Inflammatory macrophage treated with lipopolysaccharide for 1 hour (primary cell): ENCODE measurements around the gene FSTL1.

ENCODE experiments used
- DNase-seq, 2 donors: peaks; one replicate each; pipeline ENCODE4 v3.0.0-alpha.2; 2020 to 2022

The FSTL1 gene

DNA sequence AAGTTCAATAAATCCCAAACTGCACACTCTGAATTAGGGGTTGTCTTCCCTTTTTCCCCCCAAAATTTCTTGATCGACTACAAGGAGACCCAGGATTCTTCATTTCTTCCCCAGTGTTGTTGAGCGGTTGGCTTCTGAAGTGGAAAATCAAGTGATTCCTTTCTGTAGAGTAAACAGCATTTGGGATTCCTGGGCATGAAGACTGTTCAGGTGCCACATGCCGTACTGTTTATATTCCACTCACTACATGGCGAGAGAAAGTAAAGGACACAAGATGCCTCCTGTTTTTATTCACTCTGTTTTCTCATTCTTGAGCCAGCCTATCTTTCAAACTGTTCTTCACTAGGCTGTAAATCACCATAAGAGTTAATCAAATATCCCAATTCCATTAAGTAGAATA, 12.6 kb downstream of the FSTL1 start:
- DNase-seq = no peak

- DNase-seq = no peak
These were observed 13.2 kb downstream of the FSTL1 start for GRCh38 chr3:120437559-120437958.

GRCh38 chr3:120436523-120437050, 14.2 kb downstream of the FSTL1 start:
- no peak for DNase-seq

DNA sequence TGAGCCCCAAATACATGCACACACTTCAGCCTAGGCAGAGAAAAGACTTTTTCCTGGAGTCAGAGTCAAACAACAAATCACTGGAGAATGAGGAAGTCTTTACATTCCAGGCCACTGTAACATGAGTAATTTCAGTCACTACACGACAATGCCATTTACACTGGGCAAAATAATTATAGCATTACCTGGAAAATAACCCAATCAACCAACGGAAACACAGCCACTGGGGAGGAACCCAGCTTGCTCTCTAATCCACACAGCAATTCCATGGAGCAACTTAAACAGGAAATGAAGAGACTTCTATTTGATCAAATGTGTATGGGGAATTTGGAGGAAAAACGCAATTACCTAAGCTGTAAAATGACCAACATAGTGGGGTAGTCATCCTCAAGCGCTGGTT, 15.2 kb downstream of the FSTL1 start:
- DNase-seq = no peak

- no peak for DNase-seq
These were observed 17.0 kb downstream of the FSTL1 start for GRCh38 chr3:120433662-120434331.

DNA sequence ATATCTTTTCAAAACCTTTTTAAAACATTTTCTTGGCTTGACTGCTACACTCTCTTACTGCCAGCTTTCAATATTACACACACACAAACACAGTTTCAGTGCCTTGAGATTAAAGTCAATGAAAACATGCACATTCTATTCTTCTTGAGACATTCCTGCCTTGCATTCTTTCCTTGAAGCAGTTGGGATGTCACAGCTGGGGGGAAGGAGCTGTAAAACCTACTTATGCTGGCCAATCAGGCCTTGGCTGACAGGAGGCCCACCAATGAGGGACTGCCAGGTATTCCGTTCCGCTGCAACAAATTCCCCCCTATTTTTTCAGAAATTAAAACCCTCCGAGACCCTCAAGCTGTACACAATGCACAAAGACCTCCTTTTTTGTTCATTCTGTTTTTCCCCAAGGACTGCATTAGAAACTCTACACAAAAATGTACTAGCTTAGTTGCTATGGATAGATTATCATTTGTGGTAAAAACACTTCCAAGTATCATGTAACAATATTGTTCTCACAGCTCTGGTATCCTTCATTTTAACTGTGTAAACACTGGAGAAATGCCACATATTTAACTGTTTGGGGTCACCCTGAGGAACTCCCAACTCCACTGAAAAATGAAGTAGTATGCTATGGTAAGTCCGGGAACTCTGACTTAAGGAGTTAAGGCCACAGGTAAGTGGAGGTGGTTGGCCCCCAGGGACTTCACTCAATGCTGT, 18.5 kb downstream of the FSTL1 start:
- DNase-seq = no peak

GRCh38 chr3:120429921-120430361, 20.9 kb downstream of the FSTL1 start:
- no peak for DNase-seq

GRCh38 chr3:120428924-120429323, 21.9 kb downstream of the FSTL1 start:
- no peak for DNase-seq

DNA sequence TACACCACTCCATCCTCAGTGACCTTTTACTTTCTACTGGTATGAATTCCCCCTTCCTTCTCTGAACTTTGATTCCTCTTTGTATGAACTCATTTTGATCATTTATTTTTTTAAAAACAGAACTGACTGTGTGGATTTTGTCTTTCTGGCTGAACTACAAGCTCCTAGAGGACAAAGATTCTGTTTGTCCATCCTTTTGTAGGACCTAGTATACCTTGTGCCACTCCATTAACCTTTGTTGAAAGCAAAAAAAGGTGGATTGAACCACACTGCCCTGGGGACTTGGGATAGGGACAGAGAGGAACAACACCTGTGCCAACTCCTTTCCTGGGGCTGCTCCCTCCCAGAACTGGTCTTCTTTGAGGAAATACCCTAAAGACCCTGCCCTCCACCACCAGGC, 23.6 kb downstream of the FSTL1 start:
- no peak for DNase-seq

DNA sequence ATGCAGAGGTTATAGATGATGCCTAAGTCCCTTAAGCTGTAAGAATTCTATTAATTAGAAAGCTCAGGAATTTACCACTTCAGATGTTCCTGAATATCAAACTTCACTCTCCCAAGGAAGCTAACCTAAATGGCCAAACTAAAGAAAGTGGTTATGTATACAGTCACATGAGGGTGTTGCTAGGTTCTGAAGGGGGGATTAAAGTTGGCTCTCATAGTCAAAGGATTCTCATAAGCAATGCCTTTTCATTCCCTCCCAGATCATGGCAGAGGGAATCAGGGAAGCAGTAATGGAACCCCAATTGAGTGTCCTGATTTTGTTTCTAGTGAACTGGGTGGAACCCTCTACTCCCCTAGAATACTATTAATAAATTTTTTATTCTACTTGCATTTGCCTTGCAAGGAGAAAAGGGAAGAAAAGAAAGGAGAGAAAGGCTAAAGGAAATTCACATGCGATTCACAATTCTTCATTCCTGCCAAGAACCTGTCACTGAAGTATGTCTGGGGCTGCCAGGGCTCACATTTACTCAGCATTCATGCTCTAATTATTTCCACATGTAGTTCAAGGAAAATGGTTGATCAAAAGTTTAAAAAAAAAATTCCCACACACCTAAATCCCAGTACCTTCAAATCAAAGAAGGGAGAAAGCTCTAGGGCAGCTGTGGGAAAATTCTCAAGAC, 25.1 kb downstream of the FSTL1 start:
- DNase-seq = no peak

DNA sequence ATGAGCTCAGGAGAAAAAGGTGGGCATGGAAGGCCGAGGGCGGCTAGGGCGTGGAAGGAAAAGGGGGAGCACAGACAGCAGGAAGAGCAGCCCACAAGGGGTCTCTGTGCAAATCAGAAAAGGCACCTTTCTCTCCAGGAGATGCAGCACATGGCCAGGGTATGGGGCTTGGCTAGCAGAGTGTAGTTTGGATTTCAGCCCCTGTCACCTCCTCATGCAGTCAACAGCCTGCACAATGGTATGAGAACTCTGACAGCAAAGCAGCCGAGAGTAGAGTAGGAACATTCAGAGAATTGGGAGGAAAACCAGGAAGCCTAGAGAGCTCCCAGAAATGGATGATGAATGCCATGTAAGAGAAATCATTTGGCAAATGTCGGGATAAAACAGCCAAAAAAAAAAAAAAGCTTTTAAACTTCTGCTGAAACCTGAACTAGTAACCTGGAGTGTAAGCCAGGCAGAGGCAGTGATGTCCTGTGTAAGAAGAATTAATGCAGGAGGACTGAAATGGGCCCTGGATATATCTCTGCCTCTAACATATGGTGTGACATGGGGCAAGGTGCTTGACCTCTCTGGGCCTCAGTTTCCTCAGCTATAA, 25.7 kb downstream of the FSTL1 start:
- DNase-seq = no peak

DNA sequence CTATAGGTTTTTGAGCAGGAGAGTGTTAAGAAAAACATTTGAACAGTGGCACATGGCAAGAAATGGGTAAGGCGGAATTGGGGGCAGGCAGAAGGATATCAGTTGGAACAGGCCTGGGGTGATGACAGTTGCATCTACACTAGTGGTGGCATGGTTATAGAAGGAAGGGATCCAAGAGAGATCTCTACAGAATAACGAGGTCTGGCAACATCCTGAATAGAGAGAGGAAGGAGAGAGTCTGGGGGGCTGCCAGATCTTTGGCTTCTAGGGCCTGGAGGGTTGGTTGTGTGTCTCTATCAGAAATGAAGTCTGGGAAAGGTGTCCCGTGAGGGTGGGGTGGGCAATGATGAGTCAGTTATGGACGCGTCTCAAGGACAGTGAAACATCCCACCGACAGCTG, 26.3 kb downstream of the FSTL1 start:
- DNase-seq = no peak

- peak; percentile 5 to 26 for DNase-seq
These were observed 27.4 kb downstream of the FSTL1 start for GRCh38 chr3:120423432-120423831.

GRCh38 chr3:120421926-120422325, 28.9 kb downstream of the FSTL1 start:
- DNase-seq = no peak

GRCh38 chr3:120420928-120421551, 29.8 kb downstream of the FSTL1 start:
- DNase-seq = no peak

DNA sequence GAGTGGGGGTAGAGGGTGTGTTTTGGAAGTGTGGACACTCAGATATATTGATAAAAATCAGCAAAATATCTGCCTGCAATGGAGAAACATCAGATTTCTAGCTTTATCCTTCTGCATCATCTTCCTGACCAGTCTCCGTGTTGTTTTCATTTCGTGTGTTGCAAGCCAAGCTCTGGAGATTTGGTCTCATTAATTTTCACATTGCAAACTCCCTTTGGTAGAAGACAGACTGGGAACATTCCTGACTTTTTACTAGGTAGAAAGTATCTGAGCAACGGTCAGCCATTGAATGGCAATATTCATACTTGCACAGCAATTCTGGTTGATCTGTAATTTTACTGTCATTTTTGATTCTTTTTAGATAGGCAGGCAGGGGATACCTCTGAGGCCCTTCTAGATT, 30.4 kb downstream of the FSTL1 start:
- DNase-seq = no peak

- no peak for DNase-seq
These were observed 31.0 kb downstream of the FSTL1 start for GRCh38 chr3:120419797-120420196.

- peak in 1 of 2 donors; percentile 11 for DNase-seq
These were observed 31.8 kb downstream of the FSTL1 start for GRCh38 chr3:120418866-120419490.

DNA sequence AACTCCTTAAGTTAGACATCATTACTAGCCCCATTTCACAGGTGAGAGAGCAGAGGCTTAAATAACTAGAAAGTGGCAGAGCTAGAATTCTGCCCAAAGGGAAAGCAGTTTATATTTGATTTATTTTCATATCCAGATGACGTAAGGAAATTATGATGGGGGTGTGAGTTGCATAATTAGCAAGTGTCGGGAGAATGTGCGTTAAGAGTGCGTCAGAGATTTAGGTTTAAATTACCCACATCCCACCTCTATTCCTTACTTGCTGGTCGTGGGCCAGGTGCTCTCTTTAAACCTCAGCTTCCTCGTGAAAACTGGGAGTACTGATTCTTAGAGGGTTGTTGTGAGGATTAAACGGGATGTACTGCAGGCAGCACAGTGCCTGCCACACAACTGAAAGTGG, 32.3 kb downstream of the FSTL1 start:
- no peak for DNase-seq

GRCh38 chr3:120417272-120417911, 33.4 kb downstream of the FSTL1 start:
- peak; percentile 95 to 98 for DNase-seq

DNA sequence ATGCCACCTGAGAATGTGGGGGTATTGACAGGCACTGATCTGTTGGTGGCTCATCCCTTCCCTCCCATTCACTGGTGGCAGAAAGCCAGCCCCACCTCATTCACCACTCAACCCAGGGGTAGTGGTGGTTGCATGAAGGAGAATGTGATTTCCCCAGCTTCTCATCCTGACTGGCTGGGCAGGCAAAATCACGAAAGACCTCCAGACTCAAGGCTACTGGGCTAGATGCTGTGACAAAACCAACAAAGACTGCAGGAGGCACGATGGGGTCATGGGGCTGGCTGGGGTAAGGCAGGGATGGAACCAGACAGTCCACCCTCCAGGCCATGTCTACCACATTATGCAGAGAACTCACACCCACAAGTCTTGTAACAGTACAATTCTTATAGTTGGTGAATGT, 33.9 kb downstream of the FSTL1 start:
- no peak for DNase-seq

DNA sequence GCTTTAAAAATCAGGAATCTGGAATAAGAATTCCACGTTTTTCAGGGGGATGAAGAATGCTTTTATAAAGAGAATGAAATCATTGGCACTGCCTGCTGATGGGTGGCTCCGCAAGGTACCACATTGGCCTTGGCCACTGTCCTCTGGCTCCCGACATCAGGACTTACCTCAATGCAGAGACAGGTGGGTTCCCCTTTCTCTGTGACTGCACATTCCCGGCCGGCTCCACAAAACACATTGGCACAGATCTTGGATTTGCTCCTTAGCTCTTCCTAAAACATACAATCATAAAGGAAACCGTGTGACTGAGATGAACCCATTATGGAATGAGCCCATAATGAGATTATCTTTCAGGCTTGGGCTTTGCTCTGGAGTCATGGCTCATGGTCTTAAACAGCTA, 35.0 kb downstream of the FSTL1 start:
- DNase-seq = no peak
